Activated CD8-positive, alpha-beta memory T cell treated with anti-CD3 and anti-CD28 coated beads, Interleukin-2, amount 10 ng/mL, durations not matched to agents 7 days and 5 days (primary cell): ENCODE results near the gene CA6. TPM values are rescaled to one million over a fixed set of nuclear protein-coding genes. Genes with fewer than 3 reads are reported as not detected.
A peak's percentile ranks its signal among the peaks of the same experiment; 100 is the strongest.
"Not testable (repeated sequence)": the region's sequence is repeated elsewhere in the genome, so short reads cannot be mapped to it uniquely, and the experiment has no call there.

Experiments
- ATAC-seq: fragments of 150-1000 bp; cut with Tn5 transposase; one replicate; pipeline ENCODE4 v1.10.0; 2021; ENCODE audit warnings: moderate library complexity
- CTCF ChIA-PET: fragments of 350-600 bp; sonication (Branson Sonifier 250); formaldehyde crosslinking; loops from one replicate; lab custom pipeline; 2021; ENCODE audit warnings: antibody characterized with exemption; lab: Charles Lee
- DNase-seq: peaks from one replicate; pipeline ENCODE4 v3.0.0-alpha.2; 2020
- H3K27ac Mint-ChIP-seq: one replicate; pipeline ENCODE4 v1.8.0; 2021; ENCODE audit warnings: mild to moderate bottlenecking, mixed read lengths
- H3K27me3 Mint-ChIP-seq: one replicate; pipeline ENCODE4 v1.8.0; 2021; ENCODE audit warnings: mixed read lengths
- H3K36me3 Mint-ChIP-seq: one replicate; pipeline ENCODE4 v1.8.0; 2021; ENCODE audit warnings: mild to moderate bottlenecking, mixed read lengths
- H3K4me1 Mint-ChIP-seq: one replicate; pipeline ENCODE4 v1.8.0; 2021; ENCODE audit warnings: mixed read lengths
- H3K4me3 Mint-ChIP-seq: one replicate; pipeline ENCODE4 v1.8.0; 2021; ENCODE audit warnings: mild to moderate bottlenecking, moderate library complexity, mixed read lengths
- H3K9me3 Mint-ChIP-seq: one replicate; pipeline ENCODE4 v1.8.0; 2022; ENCODE audit warnings: low read depth, mixed read lengths
- total RNA-seq, 2 experiments: library from RNA; stranded (reverse); gene quantifications; one replicate each; pipeline ENCODE4 v1.2.3, GENCODE V29; 2021

The CA6 gene
- total RNA-seq, 2 experiments from 2014 or later: 4.8 to 10.1 TPM

- DNase-seq (no peak), ATAC-seq (peak; percentile 42)
- CTCF ChIA-PET: interaction anchor here (1.3 to 6.6 kb wide), 3 partner anchors 11 to 94 kb away, joined by 3 to 38 read pairs (median 8); no protein-coding TSS in a partner anchor
- H3K27ac Mint-ChIP-seq: peak overlapping the region; percentile 54
- peaks cover 15% of the 10 kb centered on the region for H3K36me3 Mint-ChIP-seq
- H3K4me1 Mint-ChIP-seq: peaks cover 23% of the 10 kb centered on the region
- peaks cover 2% of the 10 kb centered on the region for H3K27me3 Mint-ChIP-seq
- peaks cover 2% of the 10 kb centered on the region for H3K9me3 Mint-ChIP-seq
- H3K4me3 Mint-ChIP-seq: no peak overlapping the region
Measured at GRCh38 chr1:8910914-8911313, 34.8 kb upstream of the CA6 start.

GRCh38 chr1:8911416-8912309 is 34.0 kb upstream of the CA6 start:
- no peak overlapping the region for H3K4me3 Mint-ChIP-seq
- peaks cover 2% of the 10 kb centered on the region for H3K9me3 Mint-ChIP-seq
- H3K27me3 Mint-ChIP-seq: peaks cover 2% of the 10 kb centered on the region
- peaks cover 15% of the 10 kb centered on the region for H3K36me3 Mint-ChIP-seq
- peaks cover 25% of the 10 kb centered on the region for H3K4me1 Mint-ChIP-seq
- peak overlapping the region; percentile 54 for H3K27ac Mint-ChIP-seq
- no peak for DNase-seq
- CTCF ChIA-PET: interaction anchor here (1.3 to 6.6 kb wide), 3 partner anchors 12 to 93 kb away, joined by 3 to 38 read pairs (median 8); no protein-coding TSS in a partner anchor
- no peak for ATAC-seq

- peaks cover 13% of the 10 kb centered on the region for H3K36me3 Mint-ChIP-seq
- H3K27ac Mint-ChIP-seq: no peak overlapping the region
- ATAC-seq: no peak
- H3K27me3 Mint-ChIP-seq: no peaks in the 10 kb centered on the region
- peaks cover 2% of the 10 kb centered on the region for H3K9me3 Mint-ChIP-seq
- CTCF ChIA-PET: interaction anchor here (0.6 to 18.0 kb wide), 3 partner anchors 74 to 377 kb away, joined by 3 to 283 read pairs (median 188); no protein-coding TSS in a partner anchor
- no peak for DNase-seq
- peaks cover 32% of the 10 kb centered on the region for H3K4me1 Mint-ChIP-seq
- H3K4me3 Mint-ChIP-seq: no peak overlapping the region
Measured at GRCh38 chr1:8913457-8913856, 32.2 kb upstream of the CA6 start.

GRCh38 chr1:8914466-8914865 is 31.2 kb upstream of the CA6 start:
- H3K4me3 Mint-ChIP-seq: no peak overlapping the region
- no peaks in the 10 kb centered on the region for H3K27me3 Mint-ChIP-seq
- no peak for DNase-seq
- peaks cover 16% of the 10 kb centered on the region for H3K36me3 Mint-ChIP-seq
- H3K9me3 Mint-ChIP-seq: peaks cover 2% of the 10 kb centered on the region
- H3K4me1 Mint-ChIP-seq: peaks cover 39% of the 10 kb centered on the region
- CTCF ChIA-PET: interaction anchor here (0.7 to 18.0 kb wide), 6 partner anchors 10 to 197 kb away, joined by 3 to 283 read pairs (median 6); no protein-coding TSS in a partner anchor
- no peak overlapping the region for H3K27ac Mint-ChIP-seq
- ATAC-seq: no peak

- Mint-ChIP-seq H3K4me3 (no peak overlapping the region), H3K27ac (no peak overlapping the region), H3K9me3 (no peaks in the 10 kb centered on the region), H3K4me1 (peaks cover 40% of the 10 kb centered on the region), H3K36me3 (peaks cover 15% of the 10 kb centered on the region), H3K27me3 (no peaks in the 10 kb centered on the region)
- DNase-seq (no peak), ATAC-seq (no peak)
- CTCF ChIA-PET: interaction anchor here (0.8 to 18.0 kb wide), 6 partner anchors 9 to 89 kb away, joined by 3 to 283 read pairs (median 6); no protein-coding TSS in a partner anchor
Measured at GRCh38 chr1:8915446-8915845, 30.2 kb upstream of the CA6 start.

DNA sequence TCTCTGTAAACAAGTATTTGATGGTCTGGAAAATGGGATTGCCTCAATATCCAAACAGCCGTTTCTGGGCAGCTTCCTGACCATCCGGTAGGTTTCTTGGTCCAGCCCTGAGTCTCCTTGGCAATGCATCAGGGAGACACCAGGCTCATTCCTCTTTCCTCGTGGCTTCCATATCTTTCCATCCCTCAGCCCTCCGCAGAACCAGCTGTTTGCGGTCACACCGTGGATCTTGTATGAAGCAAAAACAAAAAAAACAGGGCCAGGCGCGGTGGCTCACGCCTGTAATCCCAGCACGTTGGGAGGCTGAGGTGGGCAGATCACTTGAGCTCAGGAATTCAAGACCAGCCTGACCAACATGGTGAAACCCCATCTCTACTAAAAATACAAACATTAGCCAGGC is 28.1 kb upstream of the CA6 start:
- Mint-ChIP-seq H3K36me3 (peaks cover 30% of the 10 kb centered on the region), H3K27ac (peak overlapping the region; percentile 74), H3K4me1 (peaks cover 51% of the 10 kb centered on the region)
- not testable (repeated sequence) for ATAC-seq, H3K27me3 Mint-ChIP-seq, DNase-seq, H3K4me3 Mint-ChIP-seq, H3K9me3 Mint-ChIP-seq
- CTCF ChIA-PET: interaction anchor here (0.7 to 18.0 kb wide), 25 partner anchors 8 to 350 kb away, joined by 3 to 283 read pairs (median 4); no protein-coding TSS in a partner anchor

GRCh38 chr1:8922962-8923361 is 22.7 kb upstream of the CA6 start:
- no peak overlapping the region for H3K4me3 Mint-ChIP-seq
- DNase-seq: no peak
- H3K27me3 Mint-ChIP-seq: no peaks in the 10 kb centered on the region
- no peak for ATAC-seq
- H3K36me3 Mint-ChIP-seq: peaks cover 31% of the 10 kb centered on the region
- H3K4me1 Mint-ChIP-seq: peaks cover 36% of the 10 kb centered on the region
- CTCF ChIA-PET: interaction anchor here (1.6 to 18.0 kb wide), 3 partner anchors 40 to 82 kb away, joined by 3 to 283 read pairs (median 6); no protein-coding TSS in a partner anchor
- H3K9me3 Mint-ChIP-seq: peaks cover 5% of the 10 kb centered on the region
- H3K27ac Mint-ChIP-seq: no peak overlapping the region

- Mint-ChIP-seq H3K4me3 (no peak overlapping the region), H3K36me3 (peaks cover 29% of the 10 kb centered on the region), H3K4me1 (peaks cover 33% of the 10 kb centered on the region), H3K9me3 (peaks cover 5% of the 10 kb centered on the region), H3K27ac (no peak overlapping the region), H3K27me3 (no peaks in the 10 kb centered on the region)
- CTCF ChIA-PET: interaction anchor here (1.4 to 18.0 kb wide), 5 partner anchors 13 to 79 kb away, joined by 3 to 283 read pairs (median 7); no protein-coding TSS in a partner anchor
- ATAC-seq (no peak), DNase-seq (no peak)
Measured at GRCh38 chr1:8925406-8925805, 20.3 kb upstream of the CA6 start.

DNA sequence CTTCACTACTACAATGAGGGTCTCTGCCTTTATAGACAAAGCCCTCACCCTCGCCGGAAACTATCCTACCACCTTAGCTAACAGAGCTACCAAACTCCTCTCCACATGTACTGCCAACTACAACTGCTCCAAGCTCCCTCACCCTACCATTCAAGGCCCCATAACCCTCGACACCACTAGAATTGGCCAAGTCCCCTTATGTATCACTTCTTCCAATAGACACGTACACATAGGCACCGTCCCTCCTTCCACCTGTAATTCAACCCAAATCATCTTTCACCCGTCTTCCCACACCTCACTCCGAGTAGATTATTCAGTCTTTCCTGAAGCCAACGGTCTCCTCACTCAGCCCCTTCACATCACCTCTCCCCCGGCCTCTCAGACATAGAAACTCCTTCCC is 19.7 kb upstream of the CA6 start:
- Mint-ChIP-seq H3K9me3 (peaks cover 5% of the 10 kb centered on the region), H3K4me1 (peaks cover 28% of the 10 kb centered on the region), H3K27ac (no peak overlapping the region), H3K27me3 (no peaks in the 10 kb centered on the region), H3K4me3 (no peak overlapping the region), H3K36me3 (peaks cover 24% of the 10 kb centered on the region)
- CTCF ChIA-PET: interaction anchor here (1.4 to 18.0 kb wide), 5 partner anchors 12 to 79 kb away, joined by 3 to 283 read pairs (median 7); no protein-coding TSS in a partner anchor
- DNase-seq: no peak
- ATAC-seq: no peak

- Mint-ChIP-seq H3K36me3 (peaks cover 14% of the 10 kb centered on the region), H3K27ac (no peak overlapping the region), H3K4me1 (peaks cover 20% of the 10 kb centered on the region), H3K27me3 (no peaks in the 10 kb centered on the region), H3K9me3 (peaks cover 3% of the 10 kb centered on the region), H3K4me3 (no peak overlapping the region)
- CTCF ChIA-PET: interaction anchor here (0.9 to 18.0 kb wide), 6 partner anchors 9 to 78 kb away, joined by 3 to 283 read pairs (median 8); no protein-coding TSS in a partner anchor
- ATAC-seq (peak; percentile 54), DNase-seq (no peak)
Measured at GRCh38 chr1:8926707-8927694, 18.7 kb upstream of the CA6 start.

DNA sequence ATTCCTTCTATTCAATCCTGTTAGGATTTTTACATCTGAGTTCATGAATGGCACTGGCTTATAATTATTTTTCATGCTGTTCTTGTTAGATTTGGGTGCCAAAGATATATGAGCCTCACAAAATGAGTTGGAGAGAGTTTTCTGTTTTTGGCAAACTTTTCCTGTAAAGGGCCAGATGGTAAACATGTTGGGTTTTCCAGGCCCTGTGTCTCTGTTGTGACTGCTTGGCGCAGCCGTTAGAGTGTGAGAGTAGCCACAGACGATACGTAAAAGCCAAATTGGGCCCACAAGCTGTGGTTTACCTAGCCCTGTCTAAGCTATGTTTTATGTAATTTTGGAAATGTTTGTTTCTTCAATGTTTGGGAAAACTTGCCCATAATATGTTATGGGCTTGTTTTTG is 15.6 kb upstream of the CA6 start:
- Mint-ChIP-seq H3K27ac (peak overlapping the region; percentile 57), H3K4me3 (no peak overlapping the region), H3K4me1 (peaks cover 16% of the 10 kb centered on the region), H3K9me3 (no peaks in the 10 kb centered on the region), H3K27me3 (no peaks in the 10 kb centered on the region), H3K36me3 (peaks cover 16% of the 10 kb centered on the region)
- ATAC-seq (no peak), DNase-seq (no peak)
- CTCF ChIA-PET: interaction anchor here (1.0 to 18.0 kb wide), 7 partner anchors 9 to 58 kb away, joined by 3 to 283 read pairs (median 4); no protein-coding TSS in a partner anchor

DNA sequence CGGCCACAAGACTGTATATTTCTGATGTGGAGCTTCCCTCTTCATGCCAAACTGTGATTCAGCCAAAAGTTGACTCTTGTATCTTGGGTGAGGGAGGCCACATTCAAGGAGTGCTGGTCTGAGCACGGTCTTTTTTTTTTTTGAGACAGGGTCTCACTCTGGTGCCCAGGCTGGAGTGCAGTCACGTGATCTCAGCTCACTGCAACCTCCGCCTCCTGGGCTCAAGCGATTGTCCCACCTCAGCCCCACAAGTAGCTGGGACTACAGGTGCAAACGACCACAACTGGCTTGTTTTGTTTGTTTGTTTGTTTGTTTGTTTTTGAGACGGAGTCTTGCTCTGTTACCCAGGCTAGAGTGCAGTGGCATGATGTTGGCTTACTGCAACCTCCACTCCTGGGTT is 8.6 kb upstream of the CA6 start:
- not testable (repeated sequence) for DNase-seq, H3K4me3 Mint-ChIP-seq, H3K27ac Mint-ChIP-seq, H3K9me3 Mint-ChIP-seq, H3K27me3 Mint-ChIP-seq, ATAC-seq
- CTCF ChIA-PET: interaction anchor here (1.0 to 8.5 kb wide), 2 partner anchors 8 to 68 kb away, joined by 3 to 39 read pairs; no protein-coding TSS in a partner anchor
- Mint-ChIP-seq H3K4me1 (peaks cover 42% of the 10 kb centered on the region), H3K36me3 (peaks cover 27% of the 10 kb centered on the region)
